ENCODE results near the gene SMIM35. TPM values are rescaled to one million over a fixed set of nuclear protein-coding genes. Genes with fewer than 3 reads are reported as not detected.

SMIM35 gene
- total RNA-seq, 4 donors from 2014 or later = not detected

DNA sequence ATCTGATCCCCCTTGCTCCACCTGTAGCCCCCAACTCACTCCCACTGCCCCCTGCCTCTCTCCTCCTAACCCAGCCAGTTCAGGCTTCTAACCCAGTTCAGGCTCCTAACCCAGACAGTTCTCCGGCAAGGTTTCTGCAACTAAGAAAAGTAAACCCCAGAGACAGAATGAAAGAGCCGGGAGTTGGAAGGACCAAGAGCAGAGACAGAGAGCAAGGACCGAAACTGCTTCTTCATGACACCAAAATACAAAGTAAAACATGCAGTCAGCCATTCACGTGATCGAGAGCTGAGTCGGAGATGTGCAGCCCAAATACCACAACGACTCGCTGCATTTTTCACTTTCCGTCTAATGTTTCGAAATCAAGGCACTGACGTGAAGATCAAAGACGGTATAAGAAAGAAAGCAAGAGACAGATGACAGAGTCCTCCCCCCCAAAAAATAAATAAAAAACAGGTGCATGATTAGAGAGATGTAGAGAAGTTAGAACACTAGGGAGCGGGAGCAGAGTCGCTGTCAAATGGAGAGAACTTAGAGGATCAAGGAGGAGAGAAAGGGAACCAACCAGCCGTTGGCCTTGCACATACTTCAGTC lies 99.7 kb downstream of the SMIM35 start:
- TF ChIP-seq CTCF (IDR thresholded peaks at IDR 0.05 in 4 of 5, conservative IDR thresholded peaks at IDR 0.05 in 1 of 5) (no peak), POLR2A (IDR thresholded peaks at IDR 0.05) (no peak)
- no peaks in the 10 kb centered on the region for H3K9me3 ChIP-seq
- no peaks in the 10 kb centered on the region for H3K36me3 ChIP-seq
- intact Hi-C loops (cut with DNase I; ENCODE audit: low total_unique reads) = no loop called here
- DNase-seq (no peak), ATAC-seq (no peak)
- in situ Hi-C loops (cut with MboI; ENCODE audit: low sequenced_read_pairs in 4 of 4) = no loop called here
- peaks cover 0 to 4% of the 10 kb centered on the region in 2 donors for H3K4me1 ChIP-seq
- peak overlapping the region in 3 of 4 donors; percentile 47 to 65 (median 47) for H3K4me3 ChIP-seq
- H3K27ac ChIP-seq = peak overlapping the region in 2 of 4 donors; percentile 8 to 20
- H3K27me3 ChIP-seq = peaks cover 8 to 22% (median 19%) of the 10 kb centered on the region in 3 donors

- peak within 1 kb of the TSS; percentile 47 to 65 (median 47) for H3K4me3 ChIP-seq
- no peaks in the 10 kb centered on the region for H3K9me3 ChIP-seq
- ATAC-seq (peak; percentile 67 to 69), DNase-seq (peak; percentile 30 to 54)
- H3K27me3 ChIP-seq = peaks cover 8 to 22% (median 19%) of the 10 kb centered on the region in 3 donors
- H3K4me1 ChIP-seq = peaks cover 0 to 4% of the 10 kb centered on the region in 2 donors
- TF ChIP-seq CTCF (IDR thresholded peaks at IDR 0.05 in 4 of 5, conservative IDR thresholded peaks at IDR 0.05 in 1 of 5) (no peak), POLR2A (IDR thresholded peaks at IDR 0.05) (peak; percentile 52 to 78)
- in situ Hi-C loops (cut with MboI; ENCODE audit: low sequenced_read_pairs in 4 of 4) = no loop called here
- H3K27ac ChIP-seq = peak within 1 kb of the TSS in 3 of 4 donors; percentile 19 to 41 (median 20)
- no peaks in the 10 kb centered on the region for H3K36me3 ChIP-seq
- intact Hi-C loops (cut with DNase I; ENCODE audit: low total_unique reads) = no loop called here
These were observed 100.5 kb downstream of the SMIM35 start, which contains the start of gene IL10RA for GRCh38 chr11:117985953-117986887. Gene IL10RA, plus strand, starts transcription at chr11:117986394. Its CDS starts 74 bp downstream, at chr11:117986468.

DNA sequence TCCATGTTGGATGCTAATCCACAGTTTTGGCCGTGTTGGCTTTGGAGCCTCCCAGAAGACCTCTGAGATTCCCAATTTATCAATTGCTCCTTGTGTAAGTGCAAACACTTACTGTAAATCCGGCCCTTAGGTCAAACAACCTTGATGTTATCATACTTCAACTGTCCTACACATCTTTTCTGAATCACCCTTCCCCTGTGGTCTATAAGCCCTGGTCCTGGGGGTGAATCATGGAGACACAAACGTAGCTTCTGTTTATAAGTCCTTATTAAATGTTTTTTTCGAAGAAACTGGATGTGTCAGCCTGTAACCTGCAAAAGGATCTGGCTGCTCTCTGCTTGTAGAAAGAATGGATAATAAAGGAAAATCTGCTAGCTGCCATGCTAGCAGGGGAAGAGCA lies 102.3 kb downstream of the SMIM35 start:
- in situ Hi-C loops (cut with MboI; ENCODE audit: low sequenced_read_pairs in 4 of 4) = no loop called here
- H3K27me3 ChIP-seq = peaks cover 10 to 22% (median 21%) of the 10 kb centered on the region in 3 donors
- H3K27ac ChIP-seq = no peak overlapping the region
- H3K4me3 ChIP-seq = no peak overlapping the region
- DNase-seq (no peak), ATAC-seq (no peak)
- H3K36me3 ChIP-seq = no peaks in the 10 kb centered on the region
- TF ChIP-seq POLR2A (IDR thresholded peaks at IDR 0.05) (no peak), CTCF (IDR thresholded peaks at IDR 0.05 in 4 of 5, conservative IDR thresholded peaks at IDR 0.05 in 1 of 5) (no peak)
- peaks cover 0 to 4% of the 10 kb centered on the region in 2 donors for H3K4me1 ChIP-seq
- no peaks in the 10 kb centered on the region for H3K9me3 ChIP-seq
- intact Hi-C loops (cut with DNase I; ENCODE audit: low total_unique reads) = no loop called here

DNA sequence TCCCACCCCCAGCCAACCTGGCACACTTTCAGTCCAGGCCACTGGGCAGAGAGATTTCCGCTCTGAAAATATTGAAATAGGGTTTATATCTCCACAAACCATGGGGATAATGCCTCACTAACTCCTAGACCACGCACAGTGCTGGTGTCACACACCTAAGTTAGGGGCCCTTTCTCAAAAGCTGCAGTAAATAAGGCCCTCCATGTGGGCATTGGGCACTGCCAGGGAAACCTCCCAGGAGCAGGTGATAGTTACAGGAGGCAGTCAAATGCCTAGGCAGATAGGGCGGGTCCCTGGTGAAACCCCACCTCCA lies 103.6 kb downstream of the SMIM35 start:
- in situ Hi-C loops (cut with MboI; ENCODE audit: low sequenced_read_pairs in 4 of 4) (no loop called here), intact Hi-C loops (cut with DNase I; ENCODE audit: low total_unique reads) (no loop called here)
- TF ChIP-seq POLR2A (IDR thresholded peaks at IDR 0.05) (no peak), CTCF (IDR thresholded peaks at IDR 0.05 in 4 of 5, conservative IDR thresholded peaks at IDR 0.05 in 1 of 5) (no peak)
- H3K27me3 ChIP-seq = peaks cover 7 to 20% (median 18%) of the 10 kb centered on the region in 3 donors
- peaks cover 0 to 4% of the 10 kb centered on the region in 2 donors for H3K4me1 ChIP-seq
- no peak for ATAC-seq
- no peaks in the 10 kb centered on the region for H3K36me3 ChIP-seq
- no peak overlapping the region for H3K27ac ChIP-seq
- DNase-seq = no peak
- no peaks in the 10 kb centered on the region for H3K9me3 ChIP-seq
- no peak overlapping the region for H3K4me3 ChIP-seq

Measured in gastrocnemius medialis (tissue), 4 donors.